ENCODE measurements around the gene GYS1.

GYS1 gene

GRCh38 chr19:49017666-49018351 is 24.7 kb upstream of the GYS1 start:
- DNase-seq = peak; percentile 56

- DNase-seq = no peak
These were observed 24.0 kb upstream of the GYS1 start, which contains the start of gene LHB for GRCh38 chr19:49017041-49017665. TSS of gene LHB (minus strand) at chr19:49017091. CDS start at chr19:49017081, 10 bp downstream.

- no peak for DNase-seq
These were observed 23.1 kb upstream of the GYS1 start for GRCh38 chr19:49016067-49016839.

GRCh38 chr19:49014870-49015255 is 21.8 kb upstream of the GYS1 start:
- no peak for DNase-seq

- no peak for DNase-seq
These were observed 21.2 kb upstream of the GYS1 start for GRCh38 chr19:49014123-49014869.

- DNase-seq = no peak
These were observed 18.1 kb upstream of the GYS1 start for GRCh38 chr19:49011194-49011593.

- no peak for DNase-seq
These were observed 17.3 kb upstream of the GYS1 start for GRCh38 chr19:49010453-49010852.

GRCh38 chr19:49009828-49010227 is 16.7 kb upstream of the GYS1 start:
- DNase-seq = no peak

- no peak for DNase-seq
These were observed 13.8 kb upstream of the GYS1 start for GRCh38 chr19:49006905-49007304.

GRCh38 chr19:49004964-49005614 is 12.0 kb upstream of the GYS1 start:
- no peak for DNase-seq

- no peak for DNase-seq
These were observed 11.0 kb upstream of the GYS1 start for GRCh38 chr19:49004133-49004532.

- no peak for DNase-seq
These were observed 6.6 kb upstream of the GYS1 start for GRCh38 chr19:48999481-49000325.

- no peak for DNase-seq
These were observed 4.9 kb upstream of the GYS1 start for GRCh38 chr19:48997972-48998371.

GRCh38 chr19:48994035-48994386 is 902 bp upstream of the GYS1 start:
- no peak for DNase-seq

GRCh38 chr19:48992581-48993174 is 431 bp downstream of the GYS1 start:
- DNase-seq = no peak

- peak; percentile 75 for DNase-seq
These were observed 1.1 kb downstream of the GYS1 start for GRCh38 chr19:48991873-48992580.

GRCh38 chr19:48991011-48991609 is 2.0 kb downstream of the GYS1 start:
- DNase-seq = no peak

GRCh38 chr19:48990400-48990799 is 2.7 kb downstream of the GYS1 start:
- DNase-seq = no peak

- peak; percentile 72 for DNase-seq
These were observed 3.3 kb downstream of the GYS1 start for GRCh38 chr19:48989701-48990291.

GRCh38 chr19:48988860-48989259 is 4.2 kb downstream of the GYS1 start:
- no peak for DNase-seq
